Stimulated activated CD4-positive, alpha-beta T cell treated with anti-CD3 and anti-CD28 coated beads, TNF-alpha, amount 100 ng/mL, for 48 hours (primary cell): ENCODE measurements around the gene CADPS.

Experiments
- DNase-seq, 3 donors: peaks; one replicate each; pipeline ENCODE4 v3.0.0-alpha.2; 2020; ENCODE audit warnings: low read depth in 3 of 3

Gene CADPS

DNA sequence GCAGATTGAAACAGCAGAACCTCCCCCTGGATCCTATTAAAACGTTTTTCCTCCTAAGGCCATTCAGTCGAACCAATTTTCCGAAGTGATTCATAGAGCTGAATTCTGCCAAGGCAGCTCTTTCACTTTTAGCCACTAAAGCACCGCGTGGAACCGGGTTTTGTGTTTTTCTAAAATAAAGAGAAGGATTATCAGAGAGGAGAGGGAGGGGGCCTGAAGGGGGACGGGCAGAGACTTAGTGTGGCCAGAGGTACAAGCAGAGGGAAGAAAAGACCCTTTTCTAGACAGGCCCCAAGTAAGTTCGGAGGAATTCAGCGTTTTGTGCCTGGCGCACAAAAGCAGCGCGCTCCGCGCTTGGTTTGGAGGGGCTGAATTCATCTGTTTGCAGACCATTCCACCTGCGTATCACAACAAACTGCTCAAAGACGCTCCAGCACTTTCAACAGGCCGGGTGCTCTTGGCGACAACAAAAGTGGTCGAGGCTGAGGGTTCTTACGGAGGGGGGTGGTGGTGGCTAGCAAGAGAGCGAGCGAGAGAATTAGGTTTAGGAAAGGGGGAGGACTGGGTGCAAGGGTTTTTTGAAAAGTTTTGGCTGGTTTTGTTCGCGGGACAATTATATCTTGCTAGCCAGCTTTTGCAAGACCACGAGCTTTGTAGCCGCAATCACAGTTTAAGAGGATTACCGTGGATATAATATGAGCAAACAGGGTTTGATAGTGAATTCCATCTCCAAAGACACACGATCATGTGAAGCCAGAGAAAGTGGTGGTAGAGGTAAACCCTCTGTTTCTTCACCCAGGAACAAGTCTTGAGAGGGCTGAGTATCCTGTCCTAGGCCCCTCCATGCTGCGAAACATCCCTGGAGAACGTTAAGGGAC lies 500.6 kb downstream of the CADPS start:
- DNase-seq: no peak

DNA sequence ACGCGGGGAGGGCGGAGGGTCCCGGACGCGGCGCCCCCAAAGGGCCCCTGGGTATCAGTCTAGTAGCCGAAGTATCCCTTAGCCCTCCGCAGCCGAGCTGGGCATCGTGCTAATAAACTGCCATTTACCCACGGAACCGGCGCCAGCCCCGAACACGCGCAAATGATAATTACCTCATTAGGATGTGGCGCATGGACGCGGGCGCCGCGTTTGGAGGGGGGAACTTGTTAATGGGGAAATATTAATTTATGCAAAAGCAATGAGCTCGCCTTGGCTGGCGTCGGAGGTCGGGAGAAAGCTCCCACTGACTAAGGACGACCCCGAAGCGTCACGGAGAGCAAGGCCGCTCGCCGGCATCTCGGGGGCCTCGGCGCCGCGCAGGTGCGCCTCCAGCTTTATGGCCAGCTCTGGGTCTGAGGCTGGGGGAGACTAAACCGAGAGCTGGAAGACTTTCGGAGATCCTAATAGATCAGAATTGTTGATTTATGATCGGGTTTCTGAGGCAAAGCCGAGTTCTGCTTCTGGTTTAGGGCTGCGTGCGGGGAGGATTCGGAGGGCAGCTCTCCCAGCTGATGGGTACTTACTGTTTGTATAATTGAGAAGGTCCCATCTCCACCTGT lies 501.4 kb downstream of the CADPS start:
- DNase-seq: no peak

DNA sequence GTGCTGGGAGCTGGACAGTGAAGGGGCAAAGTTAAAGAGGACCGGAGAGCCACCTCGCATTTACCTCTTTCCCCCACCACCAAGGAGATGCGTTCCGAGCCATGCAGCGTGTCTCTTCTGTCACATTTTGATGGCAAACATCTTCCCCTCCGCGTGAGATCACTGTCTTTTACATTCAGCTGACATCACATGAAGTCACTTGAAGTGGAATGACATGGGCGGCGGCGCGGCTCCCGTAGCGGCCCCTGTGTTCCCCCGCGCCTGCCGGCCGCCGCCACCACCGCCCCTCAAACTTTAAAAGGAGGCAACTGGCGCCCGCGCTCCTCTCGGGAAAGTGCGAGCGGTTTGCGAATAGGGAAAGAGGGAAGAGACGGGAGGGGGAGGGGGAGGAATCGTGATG lies 502.0 kb downstream of the CADPS start, which contains the start of gene FEZF2:
Gene FEZF2, minus strand, starts transcription at position 336 of the 400 bp plus-strand sequence. CDS start 682 bp downstream, outside the sequence.
- no peak for DNase-seq

DNA sequence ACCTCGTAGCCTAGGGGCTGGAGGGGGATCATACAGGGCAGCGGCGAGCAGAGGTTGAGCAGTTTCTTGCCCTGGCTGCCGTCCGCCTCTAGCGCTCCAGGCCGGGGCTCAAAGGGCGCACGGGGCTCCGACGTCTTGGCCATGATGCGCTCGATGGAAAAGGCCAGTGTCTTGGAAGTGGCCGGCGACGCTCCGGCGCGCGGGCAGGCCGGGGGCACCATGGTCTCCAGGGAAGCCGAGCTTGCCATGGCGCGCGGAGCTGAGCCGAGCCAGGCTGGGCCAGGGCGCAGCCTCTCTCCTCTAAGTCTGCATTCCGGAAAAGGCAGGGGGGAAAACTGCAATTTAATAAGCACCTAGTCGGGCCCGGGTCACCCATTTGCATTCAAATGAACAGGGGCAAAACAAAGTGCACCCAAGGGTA lies 502.6 kb downstream of the CADPS start:
- DNase-seq: no peak

DNA sequence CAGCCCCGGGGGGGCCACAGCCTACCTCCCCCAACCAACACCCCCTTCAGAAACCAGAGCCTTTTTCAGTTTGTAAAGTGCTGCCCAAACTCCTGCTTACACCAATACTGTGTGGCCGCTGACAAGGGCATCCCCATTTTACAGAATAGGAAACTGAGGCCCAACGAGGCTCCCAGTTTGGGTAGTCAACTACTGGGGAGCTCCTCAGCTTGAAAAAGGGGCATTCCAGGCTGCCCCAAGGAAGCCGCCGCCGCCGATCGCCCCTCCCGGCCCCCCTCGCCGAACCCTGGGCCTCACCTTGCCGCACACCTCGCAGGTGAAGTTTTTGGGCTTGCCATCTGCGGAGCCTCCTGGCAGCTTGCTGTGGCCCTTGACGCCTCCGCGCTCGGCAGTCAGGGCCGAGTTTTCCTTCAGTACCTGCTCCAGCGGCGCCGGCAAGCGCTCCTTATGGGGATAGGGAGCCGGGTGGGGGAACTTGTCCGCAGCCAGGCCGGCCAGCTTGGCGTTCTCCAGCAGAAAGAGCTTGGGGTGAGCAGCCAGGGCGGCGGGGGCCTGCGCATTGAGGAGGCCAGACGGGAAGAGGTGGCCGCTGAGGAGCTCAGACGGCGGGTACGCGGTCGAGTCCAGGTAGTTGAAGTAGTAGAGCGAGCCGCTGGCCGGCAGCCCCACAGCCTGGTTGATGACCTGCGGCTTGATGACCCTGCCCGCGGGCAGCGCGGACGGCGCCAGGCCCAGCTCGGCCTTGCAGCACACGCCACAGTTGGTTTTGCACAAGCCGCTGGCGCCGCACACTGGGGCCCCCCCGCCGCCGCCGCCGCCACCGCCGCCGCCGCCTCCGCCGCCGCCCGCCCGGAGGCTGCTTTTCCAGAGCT lies 503.3 kb downstream of the CADPS start:
- no peak for DNase-seq

DNA sequence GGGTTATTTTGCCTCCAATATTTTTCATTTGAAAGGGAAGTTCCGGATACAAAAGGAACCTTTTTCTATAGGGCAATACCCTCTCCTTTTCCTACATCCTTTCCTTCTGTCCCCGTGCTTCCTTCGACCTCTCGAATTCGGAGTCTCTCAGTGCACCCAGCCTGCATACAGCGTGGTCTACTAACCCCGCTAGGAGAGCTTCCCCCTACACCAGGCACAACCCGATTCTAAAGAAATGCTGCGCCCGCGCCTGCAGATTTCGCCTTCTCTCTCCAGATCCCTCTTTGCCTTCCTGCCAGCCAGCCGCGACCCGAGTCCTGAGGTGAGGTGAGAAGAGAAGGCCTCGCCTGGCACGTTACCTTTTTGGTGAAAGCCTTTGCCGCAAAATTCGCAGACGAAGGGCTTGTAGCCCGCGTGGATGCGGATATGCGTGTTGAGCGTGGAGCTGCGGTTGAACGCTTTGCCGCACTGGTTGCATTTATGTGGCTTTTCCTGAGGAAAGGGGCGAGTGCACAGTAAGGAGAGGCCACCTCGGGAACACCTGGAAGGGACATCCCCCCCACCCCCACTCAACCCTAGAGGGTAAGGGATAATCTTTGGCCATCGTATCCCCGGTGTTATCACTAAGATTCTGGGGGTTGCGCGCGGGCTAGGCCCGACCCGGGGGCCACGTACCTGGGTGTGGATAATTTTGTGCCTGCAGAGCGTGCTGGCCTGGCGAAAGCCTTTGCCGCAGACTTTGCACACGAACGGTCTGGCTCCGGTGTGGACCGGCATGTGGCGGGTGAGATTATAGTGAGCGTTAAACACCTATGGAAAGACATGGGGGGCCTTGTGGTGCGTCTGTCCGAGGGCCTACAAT lies 504.1 kb downstream of the CADPS start:
- DNase-seq: no peak

DNA sequence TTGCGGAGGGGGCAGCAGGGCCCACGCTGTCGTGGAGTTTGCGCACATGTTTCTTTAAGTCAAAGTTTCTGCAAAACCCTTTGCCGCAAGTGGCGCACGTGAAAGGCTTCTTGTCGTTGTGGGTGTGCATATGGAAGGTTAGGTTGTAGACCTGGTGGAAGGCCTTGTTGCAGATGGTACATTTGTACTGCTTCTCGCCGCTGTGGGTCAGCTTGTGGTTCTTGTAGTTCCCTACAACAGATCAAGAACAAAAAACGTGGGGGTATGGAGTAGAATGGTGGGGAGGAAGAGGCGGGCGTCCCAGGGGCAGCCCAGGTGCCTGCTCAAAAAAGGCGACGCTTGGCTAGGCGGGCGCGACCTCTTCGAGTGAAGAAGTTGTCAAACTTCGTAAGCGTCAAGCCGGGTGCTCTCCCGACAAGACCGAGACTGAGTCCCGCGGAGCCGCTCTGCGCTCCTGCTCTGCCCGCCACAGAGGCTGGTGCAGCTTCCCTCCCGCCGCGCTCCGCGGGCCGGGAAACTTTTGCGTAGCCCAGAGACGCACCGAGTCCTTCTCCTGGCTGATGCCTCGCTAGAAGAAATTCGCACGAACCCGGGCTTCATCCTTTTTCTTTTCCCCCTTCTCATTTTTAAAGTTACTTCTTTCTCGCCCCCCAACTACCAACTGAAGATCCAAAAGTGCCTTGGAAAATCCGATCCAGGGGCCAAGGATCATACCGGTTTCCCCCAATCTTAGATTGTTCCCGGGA lies 504.9 kb downstream of the CADPS start:
- DNase-seq: no peak

DNA sequence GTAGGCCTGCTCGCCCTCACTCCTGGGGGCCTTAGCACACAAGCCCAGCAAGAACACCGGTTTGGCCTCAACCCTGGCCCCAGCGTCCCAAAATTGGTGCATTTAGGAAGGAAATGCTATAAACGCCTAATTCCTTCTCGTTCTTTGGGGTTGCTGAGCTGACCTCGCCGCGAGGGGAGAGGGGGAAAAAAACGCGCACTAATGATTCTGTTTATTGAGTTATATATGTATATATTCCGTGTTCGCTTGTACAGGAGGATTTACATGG lies 505.8 kb downstream of the CADPS start:
- DNase-seq: no peak

DNA sequence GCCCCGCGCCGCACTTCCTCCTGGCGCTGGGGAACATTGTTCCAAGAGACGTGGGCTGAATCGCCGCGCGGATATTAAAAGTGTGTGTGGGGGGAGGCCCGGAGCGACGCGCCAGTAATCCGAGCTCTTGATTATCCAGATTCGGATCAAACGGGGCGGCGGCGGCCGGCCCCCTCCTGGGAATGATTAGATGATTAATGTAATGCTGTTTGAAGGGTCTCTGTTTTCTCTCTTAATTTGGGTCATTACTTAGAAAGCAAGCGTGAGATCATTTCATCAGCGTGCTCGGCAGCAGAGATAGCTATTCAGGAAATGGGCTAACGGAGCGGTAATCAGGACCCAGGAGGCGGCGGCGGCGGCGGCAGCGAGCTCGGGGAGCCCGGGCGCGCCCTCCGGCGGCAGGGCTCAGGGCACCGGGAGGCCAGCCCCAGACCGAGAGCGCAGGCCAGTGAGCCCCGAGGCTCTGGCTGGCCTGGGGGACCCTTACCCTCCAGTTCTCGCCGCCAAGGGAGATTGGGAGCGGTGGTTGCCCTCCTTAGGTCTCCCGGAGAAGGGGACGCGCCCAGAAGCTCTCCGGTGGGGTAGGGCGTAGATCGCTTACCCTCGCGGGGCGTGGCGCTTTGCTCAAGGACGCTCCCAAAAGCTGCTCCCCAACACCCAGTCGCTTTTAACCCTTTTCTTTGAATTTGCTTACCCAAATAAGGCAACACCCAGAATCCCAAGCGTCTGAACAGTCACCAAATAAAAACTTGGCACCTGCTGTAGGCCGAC lies 506.3 kb downstream of the CADPS start:
- no peak for DNase-seq

DNA sequence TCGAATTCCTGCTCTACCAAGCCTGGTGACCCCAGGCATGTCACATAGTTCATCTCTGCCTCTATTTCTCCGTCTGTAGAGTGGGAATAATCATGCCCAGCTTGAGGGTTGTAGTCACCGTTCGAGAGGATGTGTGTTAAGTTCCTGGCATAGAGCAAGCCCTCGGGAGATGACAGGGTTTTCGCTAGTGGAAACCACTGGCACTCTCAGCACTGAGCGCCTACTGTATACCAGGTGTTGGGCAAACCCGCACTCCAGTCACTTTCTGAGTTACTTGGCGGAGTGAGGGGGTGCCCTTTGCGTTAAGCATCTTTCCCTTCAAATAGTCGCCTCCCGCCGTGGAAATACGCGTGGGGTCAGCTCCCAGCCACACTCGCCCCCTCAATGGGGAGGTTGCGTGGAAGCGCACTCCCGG lies 506.9 kb downstream of the CADPS start:
- no peak for DNase-seq

DNA sequence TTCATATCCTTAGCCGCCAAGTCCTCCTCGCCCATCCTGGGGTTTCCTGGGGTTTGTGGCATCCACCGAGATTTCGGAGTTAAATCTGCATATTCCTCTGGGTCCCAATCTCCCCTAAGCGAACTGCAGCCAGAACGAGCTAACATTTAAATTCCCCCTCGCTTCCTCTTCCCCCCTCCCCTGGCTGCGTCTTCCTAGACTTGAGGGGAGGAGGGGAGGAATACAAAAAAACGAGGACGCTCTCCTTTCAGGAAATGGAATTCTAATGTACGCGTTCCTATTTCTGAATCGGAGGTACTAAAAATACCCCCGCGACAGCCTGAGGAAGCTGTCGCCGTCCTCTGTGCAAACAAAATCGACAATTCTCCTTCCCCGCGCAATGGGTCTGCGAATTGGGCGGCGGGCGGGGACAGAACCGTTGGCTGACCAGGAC lies 507.4 kb downstream of the CADPS start:
- no peak for DNase-seq

DNA sequence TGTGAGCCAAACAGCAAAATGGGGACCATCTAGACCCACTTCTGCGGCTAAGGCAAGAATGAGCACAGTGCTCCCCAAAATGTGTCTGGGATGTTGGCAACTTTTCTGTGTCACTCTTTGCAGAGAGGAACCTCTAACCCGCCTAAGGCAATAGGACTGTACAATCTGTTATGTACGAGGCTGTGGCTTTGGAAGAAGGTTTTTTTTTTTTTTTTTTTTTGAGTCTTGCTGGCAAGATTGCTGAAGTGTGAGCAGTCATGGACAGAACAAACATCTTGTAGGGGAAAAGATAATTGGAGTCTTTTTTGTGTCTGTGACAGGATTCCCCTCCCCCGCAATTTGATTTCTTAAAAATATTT lies 509.1 kb downstream of the CADPS start:
- no peak for DNase-seq

DNA sequence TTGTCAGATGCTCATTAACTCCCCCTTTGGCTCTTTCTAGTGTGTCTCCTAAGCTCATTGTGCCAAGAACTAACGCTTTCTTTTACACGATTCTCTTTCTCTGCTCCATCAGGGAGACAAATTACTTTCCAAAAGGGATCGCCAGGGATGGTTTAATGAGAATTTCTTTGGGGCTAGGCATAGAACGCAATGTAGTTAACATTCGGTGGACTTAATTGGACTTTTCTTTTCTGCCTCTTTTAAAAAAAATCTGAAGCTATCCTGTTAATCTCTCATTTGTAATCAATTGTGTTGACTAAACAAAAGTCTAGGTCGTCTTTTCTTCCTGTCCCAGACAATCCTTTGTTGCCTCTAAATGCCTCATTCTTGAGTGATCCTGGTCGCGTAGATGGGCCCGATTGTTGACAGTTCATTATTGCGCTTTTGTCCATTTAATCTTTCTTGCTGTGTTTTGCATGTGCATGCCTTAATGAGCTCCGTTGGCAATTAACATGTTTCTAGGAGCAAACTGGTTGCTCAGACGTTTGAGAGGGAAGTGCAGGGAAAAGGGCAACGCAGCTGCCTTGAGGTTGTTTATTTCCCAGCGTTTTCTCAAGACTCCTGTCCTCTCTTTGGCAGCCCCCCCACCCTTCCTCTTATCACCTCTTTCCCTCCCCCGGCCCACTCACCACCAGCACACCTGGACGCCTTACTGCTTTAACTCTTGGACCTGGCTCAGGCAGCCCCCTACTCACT lies 509.7 kb downstream of the CADPS start:
- no peak for DNase-seq

DNA sequence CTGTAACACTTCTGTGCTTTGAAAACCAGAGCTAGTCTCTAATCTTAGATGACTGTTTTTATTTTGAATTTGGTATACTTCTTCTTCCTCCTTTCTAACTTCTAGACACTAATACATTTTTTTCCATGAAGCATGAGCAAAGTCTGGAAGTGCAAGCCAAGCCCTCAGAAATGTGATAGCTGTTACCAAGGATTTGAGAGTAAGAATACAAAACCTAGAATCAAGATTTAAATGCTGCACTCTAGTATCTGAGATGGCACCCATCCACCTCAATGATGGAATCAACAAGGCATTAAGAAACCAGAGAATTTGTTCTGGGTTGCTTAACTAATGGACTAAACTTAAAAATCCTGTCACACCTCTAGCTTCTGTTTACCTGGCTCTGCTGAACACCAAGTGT lies 511.0 kb downstream of the CADPS start:
- DNase-seq: no peak

DNA sequence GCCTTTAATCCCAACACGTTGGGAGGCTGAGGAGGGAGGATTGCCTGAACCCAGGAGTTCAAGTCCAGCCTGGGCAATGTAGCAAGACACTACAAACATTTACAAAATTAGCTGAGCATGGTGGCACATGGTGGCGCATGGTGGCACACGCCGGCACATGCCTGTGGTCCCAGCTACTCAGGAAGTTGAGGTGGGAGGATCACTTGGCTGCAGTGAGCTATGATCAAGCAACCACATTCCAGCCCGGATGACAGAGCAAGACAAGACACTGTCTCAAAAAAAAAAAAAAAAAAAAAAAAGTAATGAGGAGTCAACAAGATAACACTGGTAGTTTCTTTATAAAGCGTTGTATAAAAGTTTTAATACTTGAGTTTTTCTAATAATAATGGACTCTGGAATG lies 511.9 kb downstream of the CADPS start:
- DNase-seq: no peak

DNA sequence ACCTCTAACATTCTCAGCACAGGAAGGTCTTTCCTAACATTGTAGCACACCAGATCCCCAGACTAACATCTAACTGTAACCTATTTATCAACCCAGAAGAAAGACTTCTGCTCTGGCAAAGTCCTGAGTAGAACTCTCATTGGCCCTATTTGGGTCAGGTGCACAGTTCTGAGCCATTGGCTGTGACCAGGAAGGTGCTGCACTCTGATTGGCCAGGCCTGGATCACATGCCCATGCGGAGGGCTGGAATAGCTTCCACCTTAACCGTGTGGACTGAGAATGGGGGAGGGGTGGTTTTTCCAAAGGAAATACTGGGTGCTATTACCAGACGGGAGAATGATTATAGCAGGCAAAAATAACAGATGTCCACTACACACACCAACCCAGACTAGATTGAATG lies 513.4 kb downstream of the CADPS start:
- DNase-seq: no peak

DNA sequence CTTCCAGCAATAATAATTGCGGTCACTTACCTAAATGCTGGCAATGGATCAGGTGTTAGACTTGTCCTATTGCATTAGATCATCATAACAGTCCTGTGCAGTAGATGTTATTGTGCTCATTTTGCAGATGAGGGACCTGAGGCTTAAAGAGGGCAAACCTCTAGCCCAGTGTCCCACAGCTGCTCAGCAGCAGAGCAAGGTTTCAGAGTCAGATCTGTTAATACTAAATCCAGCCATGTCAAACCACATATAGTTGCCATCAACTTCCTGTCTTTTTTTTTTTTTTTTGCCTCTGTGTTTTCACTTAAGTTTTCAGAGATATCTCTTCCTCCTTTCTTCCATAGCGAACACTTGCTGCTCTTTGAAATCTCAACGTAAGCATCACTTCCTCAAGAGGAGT lies 514.0 kb downstream of the CADPS start:
- DNase-seq: no peak

DNA sequence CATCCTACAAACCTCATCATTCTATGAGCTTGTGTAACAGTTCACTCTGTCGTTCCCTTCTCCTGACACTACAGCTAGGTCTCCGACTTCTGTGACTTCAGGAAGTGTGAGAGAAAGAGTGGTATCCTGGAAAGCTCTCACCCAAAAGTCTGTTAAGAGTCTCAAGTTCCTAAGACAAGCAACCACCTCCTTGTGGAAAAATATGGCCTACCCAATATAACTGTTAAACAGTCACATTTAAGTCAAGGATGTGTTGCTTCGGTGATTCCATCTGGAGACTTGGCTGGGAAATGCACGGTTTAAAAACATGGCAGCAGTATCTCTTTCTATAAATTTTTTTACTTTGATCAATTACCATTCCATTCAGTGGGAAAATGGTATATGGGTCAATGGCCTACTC lies 515.7 kb downstream of the CADPS start:
- DNase-seq: no peak

DNA sequence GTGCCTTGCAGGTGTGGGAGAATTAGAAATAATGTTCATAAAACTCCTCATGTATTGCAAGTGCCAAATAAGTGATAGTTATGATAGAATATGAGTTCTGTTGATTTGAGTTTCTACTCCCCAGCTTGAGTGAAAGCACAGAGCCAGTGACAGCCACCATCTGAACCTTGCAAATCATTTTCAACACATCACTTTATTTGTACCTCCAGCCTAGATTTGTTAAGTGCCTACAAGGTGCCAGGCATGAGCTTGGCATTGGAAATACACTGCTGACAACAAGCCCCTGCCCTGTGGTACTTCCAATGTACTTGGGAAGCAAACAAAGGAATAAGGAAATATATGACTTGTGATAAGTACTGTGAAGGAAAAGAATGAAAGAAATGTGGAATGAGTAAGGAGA lies 518.9 kb downstream of the CADPS start:
- DNase-seq: no peak
